GM23248 (cell line): Measurements from ENCODE around the gene FBXO38. TPM values are rescaled to one million over a fixed set of nuclear protein-coding genes. Genes with fewer than 3 reads are reported as not detected.

Experiments used
- DNase-seq: peaks from one replicate; pipeline ENCODE4 v3.0.0-alpha.2; 2015
- H2AFZ ChIP-seq: fragments of 200-600 bp; sonication (generic); 2 replicates; pipeline ENCODE4 v1.6.1; 2016; ENCODE audit warnings: antibody characterized with exemption
- H3F3A ChIP-seq: fragments of 200-600 bp; sonication (generic); 2 replicates; pipeline ENCODE4 v1.6.1; 2016; ENCODE audit warnings: mild to moderate bottlenecking, antibody characterized with exemption, mixed run types; ENCODE audit not compliant: insufficient read depth
- H3K27ac ChIP-seq: fragments of 200-600 bp; sonication (generic); 2 replicates; pipeline ENCODE4 v1.5.1; 2016; ENCODE audit warnings: mild to moderate bottlenecking
- H3K27me3 ChIP-seq: fragments of 200-600 bp; sonication (generic); replicated peaks from 2 replicates; pipeline ENCODE4 v1.6.1; 2016; ENCODE audit warnings: mild to moderate bottlenecking; ENCODE audit not compliant: insufficient read depth
- H3K36me3 ChIP-seq: fragments of 200-600 bp; sonication (generic); 2 replicates; pipeline ENCODE4 v1.6.1; 2016; ENCODE audit warnings: low read depth, mild to moderate bottlenecking
- H3K4me1 ChIP-seq: fragments of 200-600 bp; sonication (generic); 2 replicates; pipeline ENCODE4 v1.6.1; 2016; ENCODE audit warnings: mild to moderate bottlenecking; ENCODE audit not compliant: insufficient read depth
- H3K4me2 ChIP-seq: fragments of 200-600 bp; sonication (generic); one replicate; pipeline ENCODE4 v1.6.1; 2016; ENCODE audit warnings: mild to moderate bottlenecking; ENCODE audit not compliant: unreplicated experiment
- H3K4me3 ChIP-seq: fragments of 200-600 bp; sonication (generic); 2 replicates; pipeline ENCODE4 v1.5.1; 2016; ENCODE audit warnings: mild to moderate bottlenecking
- H3K79me2 ChIP-seq: fragments of 200-600 bp; sonication (generic); 2 replicates; pipeline ENCODE4 v1.6.1; 2016; ENCODE audit warnings: mild to moderate bottlenecking; ENCODE audit not compliant: insufficient read depth
- H3K9ac ChIP-seq: fragments of 200-600 bp; sonication (generic); 2 replicates; pipeline ENCODE4 v1.6.1; 2016; ENCODE audit warnings: mild to moderate bottlenecking
- H3K9me2 ChIP-seq: fragments of 200-600 bp; sonication (generic); 2 replicates; pipeline ENCODE4 v1.6.1; 2016; ENCODE audit warnings: mixed run types, mild to moderate bottlenecking, moderate library complexity; ENCODE audit not compliant: insufficient read depth
- H3K9me3 ChIP-seq: fragments of 200-600 bp; sonication (generic); one replicate; pipeline ENCODE4 v1.6.1; 2017; ENCODE audit warnings: low read depth
- H4K20me1 ChIP-seq: fragments of 200-600 bp; sonication (generic); 2 replicates; pipeline ENCODE4 v1.6.0; 2016; ENCODE audit not compliant: insufficient read depth
- EZH2 ChIP-seq: fragments of 200-600 bp; sonication (generic); IDR thresholded peaks from 2 replicates; pipeline ENCODE4 v1.6.1; 2018; ENCODE audit warnings: antibody characterized with exemption, mild to moderate bottlenecking; ENCODE audit not compliant: insufficient read depth, poor library complexity, severe bottlenecking
- EZH2phosphoT487 ChIP-seq: fragments of 200-600 bp; sonication (generic); IDR thresholded peaks from 2 replicates; pipeline ENCODE4 v1.6.1; 2018; ENCODE audit warnings: antibody characterized with exemption, moderate library complexity, mild to moderate bottlenecking, low read depth; ENCODE audit not compliant: insufficient read depth
- WGBS, 2 experiments: methylation state at CpG; one replicate each; pipeline ENCODE4 v1.1.6; 2015 to 2017; ENCODE audit warnings: low lambda C conversion rate in 2 of 2, low coverage in 1 of 2; ENCODE audit errors: missing lambda C conversion rate in 2 of 2; 5-methylcytosine and 5-hydroxymethylcytosine counted together
- in situ Hi-C: fragments of 300-500 bp; cut with MboI; formaldehyde crosslinking; loops from 2 replicates; pipeline ENCODE4 v1.15.0; 2020
- polyA plus RNA-seq: library from polyadenylated mRNA; unstranded; fragments of >200 nt; fragmentation: Nextera tagmentation; extraction: Ambion mirVana; gene quantifications from 2 replicates; pipeline ENCODE4 v1.2.1, GENCODE V29; 2016
- total RNA-seq: library from RNA; depleted of rRNA; stranded (reverse); fragments of >200 nt; shearing (Covaris generic); gene quantifications from 2 replicates; pipeline ENCODE4 v1.2.3, GENCODE V29; 2014

The FBXO38 gene
- total and polyA plus RNA-seq, 2 experiments from 2014 or later, result 16.7 to 55.3 TPM

- 44 to 45% methylated on average over 7 of the region's 7 CpGs for WGBS, 2 experiments
- no peaks in the 10 kb centered on the region for H3K9me2 ChIP-seq
- H3K4me2 ChIP-seq, result no peak overlapping the region
- H4K20me1 ChIP-seq, result no peaks in the 10 kb centered on the region
- H3K4me3 ChIP-seq, result no peak overlapping the region
- no peaks in the 10 kb centered on the region for H3F3A ChIP-seq
- peaks cover 30% of the 10 kb centered on the region for H3K27me3 ChIP-seq
- in situ Hi-C loops, result no loop called here
- no peak for TF ChIP-seq EZH2phosphoT487
- no peak for TF ChIP-seq EZH2
- no peak overlapping the region for H3K9ac ChIP-seq
- no peak for DNase-seq
- no peaks in the 10 kb centered on the region for H3K36me3 ChIP-seq
- no peak overlapping the region for H3K27ac ChIP-seq
- peak overlapping the region; percentile 84 for H2AFZ ChIP-seq
- no peaks in the 10 kb centered on the region for H3K4me1 ChIP-seq
- no peaks in the 10 kb centered on the region for H3K79me2 ChIP-seq
- H3K9me3 ChIP-seq, result no peaks in the 10 kb centered on the region
Measured at GRCh38 chr5:148482196-148482595, 98.4 kb downstream of the FBXO38 start.

DNA sequence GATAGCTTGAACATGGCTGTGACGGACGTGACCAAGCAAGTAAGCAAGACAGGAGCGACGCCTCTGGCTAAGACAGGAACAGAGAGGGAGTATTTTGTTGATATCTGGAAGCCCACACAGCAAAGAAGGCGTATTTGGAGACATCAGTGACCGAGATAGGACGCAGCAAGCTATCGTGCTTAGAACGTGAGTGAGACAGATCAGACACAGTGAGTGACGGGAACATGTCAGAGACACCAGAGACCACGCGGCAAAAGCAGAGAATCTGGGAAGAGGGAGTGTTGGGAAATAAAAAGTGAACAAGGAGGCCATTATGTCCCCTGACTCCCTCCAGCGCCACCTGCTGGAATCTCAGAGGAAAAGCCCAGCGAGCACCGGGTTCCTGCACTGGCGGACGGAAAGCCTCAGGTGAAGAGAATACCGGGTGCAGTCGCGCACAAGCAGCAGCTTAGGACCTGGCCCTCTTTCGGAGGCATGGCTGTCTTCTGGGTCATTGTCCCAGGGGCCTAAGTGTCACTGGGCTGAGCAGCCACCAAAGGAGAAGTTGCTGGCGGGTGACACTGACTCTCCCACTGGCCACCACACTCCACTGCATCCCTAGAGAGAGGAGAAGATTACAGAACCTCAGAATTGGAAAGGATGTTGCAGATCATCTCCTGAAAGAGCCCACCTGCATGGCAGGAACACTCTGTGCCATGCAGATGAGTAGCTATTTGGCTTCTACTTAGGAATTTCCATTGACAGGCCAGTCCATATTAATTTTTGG is 99.1 kb downstream of the FBXO38 start:
- Histone ChIP-seq H3K4me2 (peak overlapping the region; percentile 53), H3K27me3 (peaks cover 26% of the 10 kb centered on the region), H3K79me2 (no peaks in the 10 kb centered on the region), H3K36me3 (no peaks in the 10 kb centered on the region), H3K4me3 (no peak overlapping the region), H3K4me1 (no peaks in the 10 kb centered on the region), H3K9ac (no peak overlapping the region), H2AFZ (peak overlapping the region; percentile 84), H4K20me1 (no peaks in the 10 kb centered on the region), H3K9me3 (no peaks in the 10 kb centered on the region), H3F3A (no peaks in the 10 kb centered on the region), H3K9me2 (no peaks in the 10 kb centered on the region), H3K27ac (no peak overlapping the region)
- peak; percentile 72 for DNase-seq
- no peak for TF ChIP-seq EZH2phosphoT487
- no peak for TF ChIP-seq EZH2
- 14 to 19% methylated on average over 21 to 22 of the region's 22 CpGs for WGBS, 2 experiments
- in situ Hi-C loops, result no loop called here

DNA sequence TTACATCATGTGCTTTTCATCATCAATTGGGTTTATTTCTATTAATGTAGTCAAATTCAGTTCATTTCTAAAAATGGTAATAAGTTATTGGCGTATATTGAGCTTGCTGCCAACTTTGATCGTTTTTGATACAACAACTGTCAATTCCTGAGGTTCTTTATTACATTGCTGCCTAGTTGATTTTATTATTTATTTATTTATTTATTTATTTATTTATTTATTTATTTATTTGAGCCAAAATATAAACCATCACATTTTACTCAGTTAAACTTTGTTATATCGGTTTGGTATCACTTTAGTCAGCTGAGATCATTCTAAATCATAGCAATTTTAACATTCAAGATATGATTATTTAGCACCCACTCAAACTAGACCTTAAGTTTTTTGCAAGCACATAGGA is 100.0 kb downstream of the FBXO38 start:
- TF ChIP-seq EZH2phosphoT487, result no peak
- no peak for TF ChIP-seq EZH2
- H3K27me3 ChIP-seq, result peaks cover 30% of the 10 kb centered on the region; the same call in 1 of the 2 replicates
- no peaks in the 10 kb centered on the region for H3K9me3 ChIP-seq
- H3K36me3 ChIP-seq, result no peaks in the 10 kb centered on the region
- WGBS, 2 experiments, result 39 to 46% methylated on average over 3 of the region's 3 CpGs
- H3K9ac ChIP-seq, result no peak overlapping the region
- H2AFZ ChIP-seq, result no peak overlapping the region
- no peaks in the 10 kb centered on the region for H4K20me1 ChIP-seq
- H3K4me2 ChIP-seq, result no peak overlapping the region
- H3K4me1 ChIP-seq, result no peaks in the 10 kb centered on the region
- in situ Hi-C loops, result no loop called here
- no peaks in the 10 kb centered on the region for H3F3A ChIP-seq
- no peak for DNase-seq
- no peaks in the 10 kb centered on the region for H3K9me2 ChIP-seq
- no peaks in the 10 kb centered on the region for H3K79me2 ChIP-seq
- H3K27ac ChIP-seq, result no peak overlapping the region
- H3K4me3 ChIP-seq, result no peak overlapping the region

DNA sequence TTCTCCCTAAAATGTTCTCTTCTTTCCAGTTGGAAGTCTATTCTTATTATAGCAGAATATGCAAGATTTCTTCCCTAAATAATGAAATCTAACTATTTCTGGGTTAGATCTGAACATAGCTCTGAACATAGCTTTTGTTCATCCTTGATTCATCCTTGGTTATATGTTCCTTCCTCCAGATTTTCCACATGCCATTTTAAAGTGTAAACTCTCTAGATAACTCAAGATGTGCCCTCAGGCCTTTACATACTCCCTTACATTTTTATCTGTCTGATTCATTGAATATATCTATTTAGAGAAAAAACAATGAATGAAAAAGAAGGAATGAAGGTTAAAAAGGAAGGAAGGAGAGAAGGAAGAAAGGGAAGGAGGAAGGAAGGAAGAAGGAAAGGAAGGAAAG is 100.9 kb downstream of the FBXO38 start:
- peaks cover 37% of the 10 kb centered on the region for H3K27me3 ChIP-seq
- no peak for TF ChIP-seq EZH2
- no peak for TF ChIP-seq EZH2phosphoT487
- in situ Hi-C loops, result no loop called here
- no peak overlapping the region for H2AFZ ChIP-seq
- H3K4me1 ChIP-seq, result no peaks in the 10 kb centered on the region
- H3F3A ChIP-seq, result no peaks in the 10 kb centered on the region
- H3K36me3 ChIP-seq, result no peaks in the 10 kb centered on the region
- H3K9me3 ChIP-seq, result no peaks in the 10 kb centered on the region
- no peak overlapping the region for H3K9ac ChIP-seq
- H3K27ac ChIP-seq, result no peak overlapping the region
- H3K9me2 ChIP-seq, result no peaks in the 10 kb centered on the region
- no peaks in the 10 kb centered on the region for H3K79me2 ChIP-seq
- no peak overlapping the region for H3K4me3 ChIP-seq
- DNase-seq, result no peak
- H3K4me2 ChIP-seq, result no peak overlapping the region
- no peaks in the 10 kb centered on the region for H4K20me1 ChIP-seq

GRCh38 chr5:148486456-148486855 is 102.7 kb downstream of the FBXO38 start:
- H3K9ac ChIP-seq, result no peak overlapping the region
- H3K9me3 ChIP-seq, result no peaks in the 10 kb centered on the region
- no peaks in the 10 kb centered on the region for H3K36me3 ChIP-seq
- TF ChIP-seq EZH2 (no peak), EZH2phosphoT487 (no peak)
- H3K27ac ChIP-seq, result no peak overlapping the region
- no peaks in the 10 kb centered on the region for H3K4me1 ChIP-seq
- no peaks in the 10 kb centered on the region for H4K20me1 ChIP-seq
- H3K4me2 ChIP-seq, result no peak overlapping the region
- no peaks in the 10 kb centered on the region for H3K79me2 ChIP-seq
- H2AFZ ChIP-seq, result no peak overlapping the region
- no peaks in the 10 kb centered on the region for H3F3A ChIP-seq
- peaks cover 37% of the 10 kb centered on the region for H3K27me3 ChIP-seq
- H3K4me3 ChIP-seq, result no peak overlapping the region
- no peak for DNase-seq
- in situ Hi-C loops, result no loop called here
- WGBS, 2 experiments, result 4 to 6% methylated on average over 3 of the region's 3 CpGs
- no peaks in the 10 kb centered on the region for H3K9me2 ChIP-seq
